CD14-positive monocyte (primary cell): ENCODE measurements around the gene ISCA2. TPM values are rescaled to one million over a fixed set of nuclear protein-coding genes. Genes with fewer than 3 reads are reported as not detected.

ENCODE experiments used
- DNase-seq, 3 donors: peaks; one replicate each; pipeline ENCODE4 v3.0.0-alpha.2; 2011 to 2022
- H2AFZ ChIP-seq: 2 replicates; pipeline ENCODE4 v1.6.0; 2012; ENCODE audit warnings: mild to moderate bottlenecking, low read depth, low read length, inconsistent platforms; ENCODE audit not compliant: insufficient read depth, poor library complexity, severe bottlenecking
- H3K27ac ChIP-seq, 2 donors: 1 replicate in 1 of 2; 2 replicates in 1 of 2; pipeline ENCODE4 v1.5.1; 2012 to 2013; ENCODE audit warnings: low read length in 2 of 2, control low read depth in 1 of 2, inconsistent platforms in 1 of 2, low read depth in 1 of 2, mild to moderate bottlenecking in 1 of 2
- H3K27me3 ChIP-seq, 2 donors: one replicate each; pipeline versions ENCODE4 v1.6.0 to v1.6.1; 2011 to 2013; ENCODE audit warnings: low read length in 2 of 2; ENCODE audit not compliant: control insufficient read depth in 2 of 2, insufficient read depth in 2 of 2
- H3K36me3 ChIP-seq, 2 donors: replicated peaks in 1 of 2; 1 replicate in 1 of 2; 2 replicates in 1 of 2; pipeline versions ENCODE4 v1.5.1 to v1.6.1; 2012 to 2013; ENCODE audit warnings: low read length in 2 of 2, control low read depth in 1 of 2, inconsistent platforms in 1 of 2, mild to moderate bottlenecking in 1 of 2; ENCODE audit not compliant: insufficient read depth in 2 of 2, control insufficient read depth in 1 of 2
- H3K4me1 ChIP-seq, 2 donors: 1 replicate in 1 of 2; 2 replicates in 1 of 2; pipeline versions ENCODE4 v1.5.1 to v1.6.1; 2012 to 2013; ENCODE audit warnings: low read length in 2 of 2, control low read depth in 1 of 2, inconsistent platforms in 1 of 2, mild to moderate bottlenecking in 1 of 2, moderate library complexity in 1 of 2; ENCODE audit not compliant: insufficient read depth in 2 of 2, control insufficient read depth in 1 of 2
- H3K4me2 ChIP-seq: replicated peaks from 2 replicates; pipeline ENCODE3; 2012; ENCODE audit warnings: low read length, moderate library complexity, mild to moderate bottlenecking; ENCODE audit not compliant: poor library complexity, severe bottlenecking; ENCODE audit errors: extremely low read depth
- H3K4me3 ChIP-seq, 3 experiments: fragments of 200-600 bp in 1 of 3; sonication (generic) in 1 of 3; replicated peaks in 1 of 3; 1 replicate in 2 of 3; 2 replicates in 1 of 3; pipeline ENCODE4 v1.5.1; 2011 to 2013; ENCODE audit warnings: low read length in 3 of 3, mild to moderate bottlenecking in 3 of 3, control low read depth in 2 of 3, low read depth in 2 of 3, inconsistent platforms in 1 of 3, moderate library complexity in 1 of 3
- H3K79me2 ChIP-seq: 2 replicates; pipeline ENCODE4 v1.6.0; 2012; ENCODE audit warnings: mild to moderate bottlenecking, control low read depth, inconsistent platforms, low read length, moderate library complexity; ENCODE audit not compliant: insufficient read depth
- H3K9ac ChIP-seq: 2 replicates; pipeline ENCODE4 v1.6.0; 2017; ENCODE audit warnings: low read length, mild to moderate bottlenecking; ENCODE audit not compliant: insufficient read depth, poor library complexity, severe bottlenecking
- H3K9me3 ChIP-seq, 2 donors: replicated peaks in 1 of 2; 1 replicate in 1 of 2; 2 replicates in 1 of 2; pipeline versions ENCODE4 v1.5.1 to v1.6.1; 2012 to 2013; ENCODE audit warnings: low read length in 2 of 2, control low read depth in 1 of 2; ENCODE audit not compliant: control insufficient read depth in 1 of 2, insufficient read depth in 1 of 2
- H4K20me1 ChIP-seq: 2 replicates; pipeline ENCODE4 v1.6.0; 2012; ENCODE audit warnings: mild to moderate bottlenecking, low read length, control low read depth, moderate library complexity; ENCODE audit not compliant: insufficient read depth
- H3K27ac Mint-ChIP-seq, 7 donors: one replicate each; pipeline ENCODE4 v1.8.0; 2020; ENCODE audit warnings: mild to moderate bottlenecking in 7 of 7, mixed read lengths in 7 of 7, moderate library complexity in 6 of 7, inconsistent platforms in 2 of 7
- H3K27me3 Mint-ChIP-seq, 3 donors: one replicate each; pipeline ENCODE4 v1.8.0; 2021 to 2022; ENCODE audit warnings: low read depth in 3 of 3, mild to moderate bottlenecking in 3 of 3, mixed read lengths in 3 of 3, moderate library complexity in 3 of 3, inconsistent platforms in 1 of 3
- H3K36me3 Mint-ChIP-seq, 2 donors: one replicate each; pipeline ENCODE4 v1.8.0; 2020; ENCODE audit warnings: mixed read lengths in 2 of 2, inconsistent platforms in 1 of 2, mild to moderate bottlenecking in 1 of 2
- H3K4me1 Mint-ChIP-seq: one replicate; pipeline ENCODE4 v1.8.0; 2020; ENCODE audit warnings: mild to moderate bottlenecking, mixed read lengths
- H3K4me3 Mint-ChIP-seq, 2 donors: one replicate each; pipeline ENCODE4 v1.8.0; 2020; ENCODE audit warnings: mild to moderate bottlenecking in 2 of 2, mixed read lengths in 2 of 2, moderate library complexity in 1 of 2
- H3K9me3 Mint-ChIP-seq, 7 donors: one replicate each; pipeline ENCODE4 v1.8.0; 2020 to 2022; ENCODE audit warnings: mixed read lengths in 7 of 7, mild to moderate bottlenecking in 6 of 7, moderate library complexity in 6 of 7, inconsistent platforms in 2 of 7
- WGBS: methylation state at CpG from one replicate; pipeline ENCODE4 v1.1.5; 2013; ENCODE audit warnings: missing lambda C conversion rate; ENCODE audit not compliant: insufficient coverage; 5-methylcytosine and 5-hydroxymethylcytosine counted together
- intact Hi-C, 2 donors: fragments of 100-400 bp; cut with micrococcal nuclease; formaldehyde crosslinking; loops; one replicate each; pipeline versions ENCODE4 v1.15.0 to v1.15.1; 2023
- polyA plus RNA-seq, 3 donors: library from polyadenylated mRNA; depleted of rRNA in 1 of 3; unstranded in 2 of 3; stranded (reverse) in 1 of 3; fragments of 300-500 nt in 2 of 3; fragments of >200 nt in 1 of 3; fragmentation: Illumina TruSeq in 2 of 3; gene quantifications; 1 replicate in 2 of 3; 2 replicates in 1 of 3; pipeline ENCODE4 v1.2.3, GENCODE V29; 2012 to 2021
- TF ChIP-seq, protein P1 (sequence below): fragments of 200-600 bp; IDR thresholded peaks from one replicate; pipeline ENCODE4 v1.8.0; 2022; ENCODE audit warnings: antibody characterized with exemption, mild to moderate bottlenecking

ISCA2 gene
- polyA plus RNA-seq, 3 donors: 6.1 to 61.7 (median 55.9) TPM

DNA sequence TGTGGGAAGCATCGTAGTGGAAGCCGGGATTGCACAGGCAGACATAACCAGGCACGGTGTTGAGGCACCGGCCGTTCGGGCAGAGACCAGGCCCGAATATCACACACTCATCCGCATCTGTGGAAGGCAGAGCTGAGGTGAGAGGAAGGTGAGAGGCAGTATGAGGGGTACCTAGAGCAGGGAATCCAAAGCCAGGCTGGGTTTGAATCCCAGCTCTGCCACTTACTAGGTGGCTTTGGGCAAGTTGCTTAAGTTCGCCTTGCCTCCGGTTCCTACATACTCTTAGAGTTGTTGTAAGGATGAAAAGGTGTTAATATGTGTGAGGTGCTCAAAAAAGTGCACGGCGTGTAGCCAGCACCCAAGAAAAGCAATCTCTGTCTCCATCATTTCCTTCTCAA lies 10.4 kb downstream of the ISCA2 start:
- TF ChIP-seq, protein P1, sequence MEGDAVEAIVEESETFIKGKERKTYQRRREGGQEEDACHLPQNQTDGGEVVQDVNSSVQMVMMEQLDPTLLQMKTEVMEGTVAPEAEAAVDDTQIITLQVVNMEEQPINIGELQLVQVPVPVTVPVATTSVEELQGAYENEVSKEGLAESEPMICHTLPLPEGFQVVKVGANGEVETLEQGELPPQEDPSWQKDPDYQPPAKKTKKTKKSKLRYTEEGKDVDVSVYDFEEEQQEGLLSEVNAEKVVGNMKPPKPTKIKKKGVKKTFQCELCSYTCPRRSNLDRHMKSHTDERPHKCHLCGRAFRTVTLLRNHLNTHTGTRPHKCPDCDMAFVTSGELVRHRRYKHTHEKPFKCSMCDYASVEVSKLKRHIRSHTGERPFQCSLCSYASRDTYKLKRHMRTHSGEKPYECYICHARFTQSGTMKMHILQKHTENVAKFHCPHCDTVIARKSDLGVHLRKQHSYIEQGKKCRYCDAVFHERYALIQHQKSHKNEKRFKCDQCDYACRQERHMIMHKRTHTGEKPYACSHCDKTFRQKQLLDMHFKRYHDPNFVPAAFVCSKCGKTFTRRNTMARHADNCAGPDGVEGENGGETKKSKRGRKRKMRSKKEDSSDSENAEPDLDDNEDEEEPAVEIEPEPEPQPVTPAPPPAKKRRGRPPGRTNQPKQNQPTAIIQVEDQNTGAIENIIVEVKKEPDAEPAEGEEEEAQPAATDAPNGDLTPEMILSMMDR: no peak

GRCh38 chr14:74504412-74504811 lies 10.8 kb downstream of the ISCA2 start:
- WGBS: 97% methylated on average over 4 of the region's 4 CpGs
- no peak overlapping the region for H3K27ac Mint-ChIP-seq
- intact Hi-C loops: no loop called here

More for the DNA sequence above, 10.4 kb downstream of the ISCA2 start:
- Mint-ChIP-seq H3K36me3 (peaks cover 0 to 3% of the 10 kb centered on the region in 2 donors), H3K27ac (no peak overlapping the region), H3K27me3 (peaks cover 1 to 5% (median 4%) of the 10 kb centered on the region in 3 donors), H3K9me3 (no peaks in the 10 kb centered on the region), H3K4me1 (peaks cover 9% of the 10 kb centered on the region), H3K4me3 (no peak overlapping the region)
- Histone ChIP-seq H4K20me1 (no peaks in the 10 kb centered on the region), H3K79me2 (no peaks in the 10 kb centered on the region), H3K4me3 (no peak overlapping the region), H3K27me3 (no peaks in the 10 kb centered on the region), H3K27ac (no peak overlapping the region), H3K9ac (no peak overlapping the region), H2AFZ (no peak overlapping the region), H3K9me3 (no peaks in the 10 kb centered on the region), H3K4me1 (no peaks in the 10 kb centered on the region), H3K4me2 (no peak overlapping the region), H3K36me3 (no peaks in the 10 kb centered on the region)
- intact Hi-C loops: no loop called here
- no peak for DNase-seq
- WGBS: 94% methylated on average over 11 of the region's 12 CpGs

More at GRCh38 chr14:74504412-74504811, 10.8 kb downstream of the ISCA2 start:
- TF ChIP-seq, protein P1: no peak
- Histone ChIP-seq H3K27me3 (no peaks in the 10 kb centered on the region), H3K4me3 (no peak overlapping the region), H3K79me2 (no peaks in the 10 kb centered on the region), H4K20me1 (no peaks in the 10 kb centered on the region), H3K9ac (no peak overlapping the region), H3K4me2 (no peak overlapping the region), H2AFZ (no peak overlapping the region), H3K9me3 (no peaks in the 10 kb centered on the region), H3K27ac (no peak overlapping the region), H3K4me1 (no peaks in the 10 kb centered on the region), H3K36me3 (no peaks in the 10 kb centered on the region)
- no peak overlapping the region for H3K4me3 Mint-ChIP-seq
- H3K9me3 Mint-ChIP-seq: no peaks in the 10 kb centered on the region
- peaks cover 1 to 5% (median 4%) of the 10 kb centered on the region in 3 donors for H3K27me3 Mint-ChIP-seq
- H3K36me3 Mint-ChIP-seq: peaks cover 0 to 3% of the 10 kb centered on the region in 2 donors
- H3K4me1 Mint-ChIP-seq: peaks cover 9% of the 10 kb centered on the region
- no peak for DNase-seq
